HepG2 (cell line): Measurements from ENCODE around the gene STIM2. TPM values are rescaled to one million over a fixed set of nuclear protein-coding genes. Genes with fewer than 3 reads are reported as not detected.

Experiments used
- ATF7-NPFF ChIP-seq: sonication (generic); formaldehyde crosslinking; IDR thresholded peaks from 2 replicates; pipeline ENCODE4 v1.8.1; 2023; ENCODE audit warnings: mild to moderate bottlenecking, low read depth, missing genetic modification reagents, moderate library complexity
- DNMT1 ChIP-seq: sonication (generic); formaldehyde crosslinking; IDR thresholded peaks from 2 replicates; pipeline ENCODE4 v1.5.1; 2020; ENCODE audit warnings: mild to moderate bottlenecking, missing genetic modification reagents
- ELF1 ChIP-seq: sonication (generic); formaldehyde crosslinking; IDR thresholded peaks from 2 replicates; pipeline ENCODE4 v1.4.0; 2020; ENCODE audit warnings: missing genetic modification reagents
- KLF11 ChIP-seq: IDR thresholded peaks from 2 replicates; pipeline ENCODE4 v1.6.1; 2016; ENCODE audit warnings: missing compliant biosample characterization
- KMT2A ChIP-seq: sonication (generic); formaldehyde crosslinking; IDR thresholded peaks from 2 replicates; pipeline ENCODE4 v1.4.0; 2020; ENCODE audit warnings: missing genetic modification reagents
- NFIB ChIP-seq: sonication (generic); formaldehyde crosslinking; IDR thresholded peaks from 2 replicates; pipeline ENCODE4 v1.9.0; 2021; ENCODE audit warnings: missing genetic modification reagents, mild to moderate bottlenecking, borderline replicate concordance
- SMARCE1 ChIP-seq: fragments of 450-650 bp; IDR thresholded peaks from 2 replicates; pipeline ENCODE4 v1.6.1; 2017; ENCODE audit warnings: borderline replicate concordance
- XBP1 ChIP-seq: sonication (generic); formaldehyde crosslinking; IDR thresholded peaks from 2 replicates; pipeline ENCODE4 v1.5.0; 2020; ENCODE audit warnings: missing genetic modification reagents
- ZNF343 ChIP-seq: sonication (generic); formaldehyde crosslinking; IDR thresholded peaks from 2 replicates; pipeline ENCODE4 v1.4.0; 2020; ENCODE audit warnings: mild to moderate bottlenecking, missing genetic modification reagents
- ZNF496 ChIP-seq: sonication (generic); formaldehyde crosslinking; IDR thresholded peaks from 2 replicates; pipeline ENCODE4 v1.8.1; 2023; ENCODE audit warnings: mild to moderate bottlenecking, moderate library complexity, missing genetic modification reagents; ENCODE audit not compliant: insufficient replicate concordance
- ZNF607 ChIP-seq: sonication (generic); formaldehyde crosslinking; IDR thresholded peaks from 2 replicates; pipeline ENCODE4 v1.5.1; 2020; ENCODE audit warnings: missing genetic modification reagents, mild to moderate bottlenecking, borderline replicate concordance
- polyA plus RNA-seq, 8 experiments: library from polyadenylated mRNA; depleted of rRNA in 3 of 8; stranded (reverse) in 7 of 8; unstranded in 1 of 8; fragments of >200 nt; fragmentation: Illumina TruSeq in 4 of 8; extraction: Trizol in 4 of 8; gene quantifications; 2 replicates each; pipeline versions ENCODE4 v1.2.1 to v1.2.3, GENCODE V29; 2011 to 2016; ENCODE audit warnings: low read depth in 4 of 8, missing spikeins in 1 of 8, mixed read lengths in 1 of 8; ENCODE audit not compliant: insufficient read depth in 1 of 8
- total RNA-seq, 5 experiments: library from RNA; depleted of rRNA; stranded (reverse); fragments of >200 nt; fragmentation: Illumina TruSeq; extraction: Trizol; gene quantifications; 2 replicates each; pipeline ENCODE4 v1.2.3, GENCODE V29; 2016; ENCODE audit warnings: low read depth in 1 of 5
- TF ChIP-seq, protein P1 (sequence below): sonication (generic); formaldehyde crosslinking; IDR thresholded peaks from 2 replicates; pipeline ENCODE4 v1.5.1; 2020; ENCODE audit warnings: missing genetic modification reagents, mild to moderate bottlenecking, borderline replicate concordance
- TF ChIP-seq, protein P2 (sequence below): sonication (generic); formaldehyde crosslinking; IDR thresholded peaks from 2 replicates; pipeline ENCODE4 v1.5.1; 2020; ENCODE audit warnings: mild to moderate bottlenecking, missing genetic modification reagents, moderate library complexity
- TF ChIP-seq, protein P3 (sequence below): sonication (generic); formaldehyde crosslinking; IDR thresholded peaks from 2 replicates; pipeline ENCODE4 v1.4.0; 2020; ENCODE audit warnings: mild to moderate bottlenecking, missing genetic modification reagents
- TF ChIP-seq, protein P4 (sequence below): sonication (generic); formaldehyde crosslinking; IDR thresholded peaks from 2 replicates; pipeline ENCODE4 v1.5.0; 2020; ENCODE audit warnings: missing genetic modification reagents
- TF ChIP-seq, protein P5 (sequence below): sonication (generic); formaldehyde crosslinking; IDR thresholded peaks from 2 replicates; pipeline ENCODE4 v1.8.1; 2023; ENCODE audit warnings: mild to moderate bottlenecking, moderate library complexity, missing genetic modification reagents

The STIM2 gene
- total and polyA plus RNA-seq, 2 of the 13 experiments (the other 11 are each of a cell fraction or from before 2014, with no cell fraction given) = 19.3 to 19.4 TPM

DNA sequence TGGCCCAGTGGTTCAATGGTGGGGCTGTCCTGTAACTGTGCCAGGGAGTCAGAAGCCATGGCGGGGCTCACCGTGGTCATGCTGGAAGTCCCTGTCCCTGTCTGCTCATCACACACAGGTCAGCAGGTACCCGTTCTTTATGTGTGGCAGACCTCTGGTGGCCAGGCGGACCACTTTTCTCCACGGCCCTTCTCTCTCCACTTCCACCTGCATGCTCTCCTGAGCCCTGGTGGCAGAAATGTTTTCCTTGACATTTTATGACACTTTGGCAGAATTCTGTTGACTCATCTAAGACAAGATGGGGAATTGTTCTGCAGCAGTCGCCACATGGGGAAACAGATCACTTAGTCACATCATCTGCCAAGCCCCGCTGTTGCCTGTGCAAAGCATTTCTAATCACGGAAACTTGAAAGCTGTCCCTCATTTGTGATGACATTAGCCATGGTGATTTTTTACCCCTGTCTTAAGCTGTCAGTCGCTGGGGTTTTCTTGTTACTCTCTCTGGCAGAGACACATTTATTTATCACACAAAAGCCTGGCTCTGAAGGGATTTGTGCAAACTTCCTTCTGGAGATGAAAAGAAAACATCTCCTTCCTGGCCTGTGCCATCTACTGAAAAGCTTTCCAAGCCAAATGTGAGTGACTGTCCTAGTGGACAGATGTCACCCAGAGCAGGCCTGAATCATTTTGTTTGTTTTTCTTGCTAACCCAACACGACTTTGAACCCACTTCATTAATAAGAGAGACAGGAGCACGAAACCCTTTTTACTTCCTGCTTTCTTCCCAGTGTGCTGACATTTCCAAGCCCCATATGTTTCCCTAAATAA, 38.8 kb upstream of the STIM2 start (continued):
- TF ChIP-seq, protein P1, sequence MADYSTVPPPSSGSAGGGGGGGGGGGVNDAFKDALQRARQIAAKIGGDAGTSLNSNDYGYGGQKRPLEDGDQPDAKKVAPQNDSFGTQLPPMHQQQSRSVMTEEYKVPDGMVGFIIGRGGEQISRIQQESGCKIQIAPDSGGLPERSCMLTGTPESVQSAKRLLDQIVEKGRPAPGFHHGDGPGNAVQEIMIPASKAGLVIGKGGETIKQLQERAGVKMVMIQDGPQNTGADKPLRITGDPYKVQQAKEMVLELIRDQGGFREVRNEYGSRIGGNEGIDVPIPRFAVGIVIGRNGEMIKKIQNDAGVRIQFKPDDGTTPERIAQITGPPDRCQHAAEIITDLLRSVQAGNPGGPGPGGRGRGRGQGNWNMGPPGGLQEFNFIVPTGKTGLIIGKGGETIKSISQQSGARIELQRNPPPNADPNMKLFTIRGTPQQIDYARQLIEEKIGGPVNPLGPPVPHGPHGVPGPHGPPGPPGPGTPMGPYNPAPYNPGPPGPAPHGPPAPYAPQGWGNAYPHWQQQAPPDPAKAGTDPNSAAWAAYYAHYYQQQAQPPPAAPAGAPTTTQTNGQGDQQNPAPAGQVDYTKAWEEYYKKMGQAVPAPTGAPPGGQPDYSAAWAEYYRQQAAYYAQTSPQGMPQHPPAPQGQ (CRISPR knock-in tag) = no peak
- TF ChIP-seq ZNF496 = no peak
- TF ChIP-seq ELF1 (CRISPR knock-in tag) = peak; percentile 81
- TF ChIP-seq, protein P2, sequence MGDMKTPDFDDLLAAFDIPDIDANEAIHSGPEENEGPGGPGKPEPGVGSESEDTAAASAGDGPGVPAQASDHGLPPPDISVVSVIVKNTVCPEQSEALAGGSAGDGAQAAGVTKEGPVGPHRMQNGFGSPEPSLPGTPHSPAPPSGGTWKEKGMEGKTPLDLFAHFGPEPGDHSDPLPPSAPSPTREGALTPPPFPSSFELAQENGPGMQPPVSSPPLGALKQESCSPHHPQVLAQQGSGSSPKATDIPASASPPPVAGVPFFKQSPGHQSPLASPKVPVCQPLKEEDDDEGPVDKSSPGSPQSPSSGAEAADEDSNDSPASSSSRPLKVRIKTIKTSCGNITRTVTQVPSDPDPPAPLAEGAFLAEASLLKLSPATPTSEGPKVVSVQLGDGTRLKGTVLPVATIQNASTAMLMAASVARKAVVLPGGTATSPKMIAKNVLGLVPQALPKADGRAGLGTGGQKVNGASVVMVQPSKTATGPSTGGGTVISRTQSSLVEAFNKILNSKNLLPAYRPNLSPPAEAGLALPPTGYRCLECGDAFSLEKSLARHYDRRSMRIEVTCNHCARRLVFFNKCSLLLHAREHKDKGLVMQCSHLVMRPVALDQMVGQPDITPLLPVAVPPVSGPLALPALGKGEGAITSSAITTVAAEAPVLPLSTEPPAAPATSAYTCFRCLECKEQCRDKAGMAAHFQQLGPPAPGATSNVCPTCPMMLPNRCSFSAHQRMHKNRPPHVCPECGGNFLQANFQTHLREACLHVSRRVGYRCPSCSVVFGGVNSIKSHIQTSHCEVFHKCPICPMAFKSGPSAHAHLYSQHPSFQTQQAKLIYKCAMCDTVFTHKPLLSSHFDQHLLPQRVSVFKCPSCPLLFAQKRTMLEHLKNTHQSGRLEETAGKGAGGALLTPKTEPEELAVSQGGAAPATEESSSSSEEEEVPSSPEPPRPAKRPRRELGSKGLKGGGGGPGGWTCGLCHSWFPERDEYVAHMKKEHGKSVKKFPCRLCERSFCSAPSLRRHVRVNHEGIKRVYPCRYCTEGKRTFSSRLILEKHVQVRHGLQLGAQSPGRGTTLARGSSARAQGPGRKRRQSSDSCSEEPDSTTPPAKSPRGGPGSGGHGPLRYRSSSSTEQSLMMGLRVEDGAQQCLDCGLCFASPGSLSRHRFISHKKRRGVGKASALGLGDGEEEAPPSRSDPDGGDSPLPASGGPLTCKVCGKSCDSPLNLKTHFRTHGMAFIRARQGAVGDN (CRISPR knock-in tag) = peak; percentile 71
- peak; percentile 72; the same call in 1 of the 2 replicates for TF ChIP-seq ZNF607 (CRISPR knock-in tag)
- TF ChIP-seq SMARCE1 = no peak; the same call in 1 of the 2 replicates
- no peak for TF ChIP-seq ZNF343 (CRISPR knock-in tag)
- TF ChIP-seq DNMT1 (CRISPR knock-in tag) = no peak
- TF ChIP-seq KMT2A (CRISPR knock-in tag) = no peak
- TF ChIP-seq ATF7-NPFF (CRISPR knock-in tag) = no peak
- TF ChIP-seq, protein P3, sequence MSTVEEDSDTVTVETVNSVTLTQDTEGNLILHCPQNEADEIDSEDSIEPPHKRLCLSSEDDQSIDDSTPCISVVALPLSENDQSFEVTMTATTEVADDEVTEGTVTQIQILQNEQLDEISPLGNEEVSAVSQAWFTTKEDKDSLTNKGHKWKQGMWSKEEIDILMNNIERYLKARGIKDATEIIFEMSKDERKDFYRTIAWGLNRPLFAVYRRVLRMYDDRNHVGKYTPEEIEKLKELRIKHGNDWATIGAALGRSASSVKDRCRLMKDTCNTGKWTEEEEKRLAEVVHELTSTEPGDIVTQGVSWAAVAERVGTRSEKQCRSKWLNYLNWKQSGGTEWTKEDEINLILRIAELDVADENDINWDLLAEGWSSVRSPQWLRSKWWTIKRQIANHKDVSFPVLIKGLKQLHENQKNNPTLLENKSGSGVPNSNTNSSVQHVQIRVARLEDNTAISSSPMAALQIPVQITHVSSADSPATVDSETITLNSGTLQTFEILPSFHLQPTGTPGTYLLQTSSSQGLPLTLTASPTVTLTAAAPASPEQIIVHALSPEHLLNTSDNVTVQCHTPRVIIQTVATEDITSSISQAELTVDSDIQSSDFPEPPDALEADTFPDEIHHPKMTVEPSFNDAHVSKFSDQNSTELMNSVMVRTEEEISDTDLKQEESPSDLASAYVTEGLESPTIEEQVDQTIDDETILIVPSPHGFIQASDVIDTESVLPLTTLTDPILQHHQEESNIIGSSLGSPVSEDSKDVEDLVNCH = no peak
- TF ChIP-seq, protein P4, sequence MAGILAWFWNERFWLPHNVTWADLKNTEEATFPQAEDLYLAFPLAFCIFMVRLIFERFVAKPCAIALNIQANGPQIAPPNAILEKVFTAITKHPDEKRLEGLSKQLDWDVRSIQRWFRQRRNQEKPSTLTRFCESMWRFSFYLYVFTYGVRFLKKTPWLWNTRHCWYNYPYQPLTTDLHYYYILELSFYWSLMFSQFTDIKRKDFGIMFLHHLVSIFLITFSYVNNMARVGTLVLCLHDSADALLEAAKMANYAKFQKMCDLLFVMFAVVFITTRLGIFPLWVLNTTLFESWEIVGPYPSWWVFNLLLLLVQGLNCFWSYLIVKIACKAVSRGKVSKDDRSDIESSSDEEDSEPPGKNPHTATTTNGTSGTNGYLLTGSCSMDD (CRISPR knock-in tag) = no peak
- TF ChIP-seq, protein P5, sequence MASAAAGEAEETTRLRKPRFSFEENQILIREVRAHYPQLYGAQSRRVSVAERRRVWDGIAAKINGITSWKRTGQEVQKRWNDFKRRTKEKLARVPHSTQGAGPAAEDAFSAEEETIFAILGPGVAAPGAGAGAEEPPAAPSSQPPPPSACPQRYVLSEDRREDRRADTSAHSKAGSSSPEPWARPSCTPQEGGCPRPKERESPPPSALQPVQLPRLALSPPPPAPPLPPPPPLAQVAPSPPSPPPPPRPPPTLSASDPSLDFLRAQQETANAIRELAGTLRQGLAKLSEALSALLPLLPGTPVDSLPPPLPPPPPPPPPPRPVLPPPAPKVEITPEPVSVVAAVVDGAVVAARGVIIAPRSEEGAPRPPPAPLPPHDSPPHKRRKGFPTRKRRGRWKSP (CRISPR knock-in tag) = no peak; the same call in 1 of the 2 replicates
- no peak for TF ChIP-seq NFIB (CRISPR knock-in tag)
- TF ChIP-seq KLF11 (CRISPR knock-in tag) = 0 out of 2 replicates have a peak, but pooled peaks have one; percentile 43
- no peak for TF ChIP-seq XBP1 (CRISPR knock-in tag)
